ENCODE results near the gene AREG.

AREG gene

DNA sequence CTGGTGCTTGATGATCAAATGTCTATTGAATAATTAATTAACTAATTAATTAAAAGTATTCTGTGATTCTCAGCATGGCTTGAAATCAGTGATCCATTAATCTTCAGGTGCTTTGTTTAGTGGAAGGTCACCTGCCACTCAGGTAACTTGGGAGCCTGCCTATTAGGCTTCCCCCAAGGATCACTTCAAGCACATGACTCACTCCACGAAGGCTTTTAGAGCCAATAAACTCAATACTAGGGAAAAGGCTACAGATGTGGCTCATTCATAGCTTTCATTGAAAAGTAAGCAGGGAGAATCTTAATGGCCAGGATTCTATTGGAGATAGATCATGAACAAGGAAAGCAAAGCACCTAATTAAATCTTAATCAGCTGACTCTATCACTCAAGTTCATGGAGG lies 21.3 kb downstream of the AREG start:
- no peak for DNase-seq

DNA sequence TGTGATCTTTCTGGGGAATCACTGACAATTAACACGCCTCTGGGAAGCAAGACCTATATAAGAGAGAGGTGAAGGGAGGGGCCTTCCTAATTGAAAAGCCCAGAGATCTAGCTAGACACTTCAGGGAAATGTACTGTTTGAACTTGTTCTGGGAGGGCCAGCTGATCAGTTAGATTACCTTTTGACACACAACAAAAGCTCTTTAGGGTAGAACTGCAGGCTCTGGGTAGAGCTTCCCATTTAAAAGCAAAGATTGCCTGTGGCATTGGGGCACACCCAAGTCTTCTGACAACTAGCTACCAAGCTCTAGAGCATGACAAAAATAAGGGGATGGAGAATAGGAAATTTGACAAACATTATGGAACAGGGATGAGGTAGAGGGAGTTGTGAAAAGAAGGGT lies 26.3 kb downstream of the AREG start:
- no peak for DNase-seq

DNA sequence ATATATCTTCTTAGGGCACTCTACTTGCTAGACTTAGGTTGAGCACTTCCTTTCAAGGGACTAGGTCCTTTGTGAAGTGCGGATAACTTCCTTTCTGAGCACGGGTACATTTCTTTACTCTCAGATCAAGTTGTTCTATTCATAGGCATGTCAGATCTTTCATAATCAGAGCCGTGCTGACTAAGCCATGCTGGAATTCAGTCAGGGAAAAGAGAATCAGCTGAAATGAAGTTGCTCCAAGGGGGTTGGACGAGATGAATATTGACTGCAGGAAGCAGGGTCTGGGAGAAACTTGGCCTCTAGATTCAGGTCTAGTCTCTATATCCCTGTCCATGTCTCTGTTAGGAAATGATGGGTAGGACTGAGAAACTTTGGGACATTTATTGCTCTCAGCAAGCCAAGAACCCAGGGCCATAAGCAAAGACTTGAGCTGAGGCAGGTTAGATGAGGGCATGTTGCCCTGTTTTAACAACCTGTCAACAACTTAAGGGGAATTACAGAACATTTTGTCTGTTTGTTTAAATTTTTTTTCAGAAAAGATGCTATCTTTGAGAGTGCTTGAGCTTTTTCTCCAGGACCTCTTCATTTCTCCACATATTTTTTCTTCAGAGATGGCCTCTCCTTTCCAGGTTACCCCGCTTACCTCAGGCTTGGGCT lies 28.3 kb downstream of the AREG start:
- no peak for DNase-seq

DNA sequence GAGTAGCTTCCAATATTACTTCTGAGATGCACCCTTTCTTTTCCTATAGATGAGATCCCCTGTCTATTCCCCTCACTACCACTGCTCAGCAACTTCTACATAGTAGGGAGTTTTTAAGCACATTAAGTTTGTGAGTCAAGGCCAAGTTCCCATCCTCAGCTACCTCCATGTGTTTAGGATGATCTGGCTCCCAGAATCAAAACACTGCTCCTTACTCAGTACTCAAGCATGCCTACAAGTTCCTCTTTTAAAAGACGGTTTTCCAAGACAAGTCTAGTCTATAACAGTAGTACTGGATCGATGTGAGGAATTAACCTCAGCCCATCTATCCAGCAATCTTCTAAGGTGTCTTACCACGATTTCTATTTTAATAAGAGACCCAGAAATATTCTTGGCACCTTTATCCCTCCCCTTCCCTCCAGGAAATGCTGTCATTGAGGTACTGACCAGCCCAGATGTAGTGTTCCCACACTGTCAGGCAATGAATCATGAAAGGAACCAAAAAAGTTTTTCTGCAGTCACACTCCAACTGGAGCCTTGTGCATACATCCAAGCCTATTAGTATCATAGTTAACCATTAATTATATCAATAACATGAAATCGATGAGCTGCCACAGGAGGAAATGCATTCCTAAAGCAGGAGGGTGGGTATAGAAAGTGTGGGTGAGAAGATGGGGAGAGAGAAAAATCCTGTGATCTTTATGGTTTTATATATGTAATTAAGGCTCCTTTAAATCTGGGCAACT lies 29.6 kb downstream of the AREG start:
- DNase-seq, result no peak

DNA sequence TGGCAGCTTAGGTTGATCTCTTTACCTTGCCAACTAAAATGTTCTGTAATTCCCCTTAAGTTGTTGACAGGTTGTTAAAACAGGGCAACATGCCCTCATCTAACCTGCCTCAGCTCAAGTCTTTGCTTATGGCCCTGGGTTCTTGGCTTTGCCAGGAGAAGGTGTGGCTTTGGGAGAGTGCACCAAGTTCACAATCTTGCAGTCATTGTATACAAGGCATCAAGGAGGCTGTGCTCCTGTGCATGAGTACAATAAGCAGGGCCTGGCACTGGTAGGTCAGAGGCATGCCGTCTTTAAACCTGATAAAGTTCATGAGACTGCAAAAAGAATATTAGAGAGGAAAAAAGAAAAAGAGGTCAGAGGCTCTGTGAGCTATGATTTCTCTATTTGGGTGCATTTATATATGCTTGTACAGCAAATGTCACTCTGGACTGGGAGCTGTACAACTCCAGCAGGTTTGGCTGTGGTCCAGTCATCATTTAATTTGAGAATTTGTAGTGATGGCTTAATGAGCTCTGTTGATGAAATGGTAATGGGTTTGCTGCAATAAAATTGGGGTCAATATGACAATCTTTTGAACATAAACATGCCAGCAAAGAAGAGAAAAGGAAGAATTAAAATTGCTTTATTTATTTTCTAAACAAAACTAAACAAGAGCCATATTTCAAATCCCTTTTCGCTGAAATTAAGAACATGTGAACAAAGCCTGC lies 30.3 kb downstream of the AREG start:
- DNase-seq, result no peak

DNA sequence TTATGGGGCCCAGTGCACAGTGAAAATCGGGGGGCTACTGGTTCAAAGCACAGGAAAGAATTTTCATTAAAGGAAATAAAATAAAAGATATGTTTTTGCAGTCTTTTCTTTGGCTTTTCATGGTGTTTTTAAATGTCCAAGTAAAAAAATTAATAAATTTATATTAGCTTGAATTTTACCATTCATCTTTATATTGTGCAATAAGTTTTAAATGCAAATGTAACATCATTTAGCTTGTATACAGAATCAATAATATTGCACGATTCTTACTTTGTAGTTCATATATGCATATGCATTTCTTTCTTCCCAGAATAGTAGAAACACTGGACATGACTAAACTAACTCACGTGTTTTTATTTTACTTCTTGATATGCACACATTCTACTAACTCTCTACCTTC lies 31.0 kb downstream of the AREG start:
- DNase-seq, result no peak

DNA sequence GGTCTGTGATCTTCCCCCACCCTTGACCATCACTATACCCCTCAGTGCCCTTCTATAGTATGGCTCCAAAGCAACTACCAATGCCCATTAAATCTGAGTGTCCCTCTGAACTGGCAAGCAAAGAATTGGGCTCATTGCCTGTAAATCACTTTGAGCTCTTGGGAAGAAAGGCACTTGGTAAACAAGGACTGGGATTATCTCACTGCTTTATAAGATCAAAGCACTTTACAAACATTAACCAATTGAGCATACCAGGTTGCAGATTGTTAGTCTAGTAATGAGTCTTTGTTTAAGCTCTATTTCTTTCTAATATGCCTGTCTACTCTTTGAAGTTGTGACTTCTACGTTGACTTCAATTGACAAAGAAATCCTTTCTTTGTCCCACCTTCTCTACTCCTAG lies 34.1 kb downstream of the AREG start:
- DNase-seq, result no peak

DNA sequence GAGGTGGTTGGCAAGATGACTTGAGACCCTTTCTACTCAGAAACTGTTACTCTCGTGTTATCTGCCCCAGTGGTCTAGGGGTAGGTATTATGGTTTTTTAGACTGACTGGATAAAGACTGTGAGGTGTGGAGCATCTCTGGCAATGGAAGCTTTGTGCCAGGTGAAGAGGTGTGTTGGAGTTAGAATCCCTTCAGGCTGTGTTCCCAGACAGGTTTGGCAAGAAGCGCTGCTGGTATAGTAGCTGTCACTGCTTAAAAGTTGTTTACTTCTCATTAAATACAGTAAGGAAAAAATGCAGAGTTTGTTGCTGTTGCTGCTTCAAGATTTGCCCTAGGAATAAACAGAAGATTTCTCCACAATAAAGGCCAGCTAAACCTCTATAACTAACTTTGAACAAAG lies 35.3 kb downstream of the AREG start:
- no peak for DNase-seq

GRCh38 chr4:74481891-74482609 lies 37.1 kb downstream of the AREG start:
- DNase-seq, result no peak

DNA sequence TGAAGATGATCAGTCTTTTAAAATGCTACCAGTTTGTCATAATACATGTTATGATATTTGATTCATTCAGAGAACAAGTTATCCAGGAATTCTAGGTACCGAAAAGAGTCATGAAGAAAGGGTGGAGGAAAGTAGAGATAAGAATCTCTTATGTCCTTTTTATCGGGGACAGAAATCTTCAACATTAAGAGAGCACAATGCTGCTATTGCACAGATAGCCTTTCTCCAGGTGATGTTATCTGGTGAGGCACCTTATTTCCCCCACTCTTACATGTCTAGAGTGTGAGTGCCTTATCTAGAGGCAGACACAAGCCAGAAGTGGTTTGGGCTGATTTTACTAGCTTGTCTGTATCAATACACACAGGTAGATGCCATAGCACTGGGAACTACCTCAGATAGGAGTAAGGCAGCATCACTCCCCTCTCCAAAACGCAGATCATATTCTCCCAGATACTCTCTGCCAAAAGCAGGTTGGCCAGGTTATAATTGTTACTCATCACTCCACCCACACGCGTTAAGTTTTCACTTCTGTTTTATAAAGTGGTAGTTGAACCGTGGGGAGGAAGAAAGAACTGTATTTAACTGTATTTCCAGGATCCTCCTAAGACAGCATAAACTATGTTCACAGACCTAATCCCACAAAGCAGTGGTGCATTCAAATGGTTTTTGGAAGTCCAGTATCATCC lies 38.4 kb downstream of the AREG start:
- DNase-seq, result no peak

DNA sequence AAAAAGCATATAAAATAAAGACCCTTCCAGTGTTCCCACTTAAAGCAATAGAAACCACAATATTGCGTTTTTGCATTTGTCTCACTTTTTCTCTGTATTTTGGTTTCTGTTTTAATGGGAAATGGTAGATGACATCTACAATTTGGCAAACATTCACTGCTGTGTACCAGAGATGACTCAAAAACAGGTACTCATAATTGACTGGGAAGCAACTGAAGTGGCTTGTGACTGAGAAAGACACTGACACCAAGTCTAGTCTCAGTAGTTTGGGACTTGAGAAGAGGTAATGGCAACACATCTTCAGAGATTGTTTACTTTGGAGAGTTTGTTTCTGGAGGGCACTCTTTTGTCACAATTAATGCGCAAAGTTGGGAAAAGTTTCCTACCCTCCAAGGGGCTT lies 42.0 kb downstream of the AREG start:
- DNase-seq, result no peak

GRCh38 chr4:74487771-74488170 lies 42.8 kb downstream of the AREG start:
- DNase-seq, result no peak

GRCh38 chr4:74490736-74491135 lies 45.8 kb downstream of the AREG start:
- DNase-seq, result no peak

- DNase-seq, result no peak
These were observed 55.2 kb downstream of the AREG start for GRCh38 chr4:74499986-74500781.

- DNase-seq, result no peak
These were observed 56.6 kb downstream of the AREG start for GRCh38 chr4:74501579-74501978.

- no peak for DNase-seq
These were observed 58.6 kb downstream of the AREG start for GRCh38 chr4:74503580-74503979.

- DNase-seq, result no peak
These were observed 59.3 kb downstream of the AREG start for GRCh38 chr4:74504212-74504611.

Measured in NCI-H1105 (cell line).